HepG2 (cell line): ENCODE measurements around the gene HS3ST5. TPM values are rescaled to one million over a fixed set of nuclear protein-coding genes. Genes with fewer than 3 reads are reported as not detected.

Experiments used
- GATAD2A ChIP-seq: IDR thresholded peaks from 2 replicates; pipeline ENCODE4 v1.6.1; 2016
- GTF3A ChIP-seq: sonication (generic); formaldehyde crosslinking; conservative IDR thresholded peaks from 2 replicates; pipeline ENCODE4 v1.4.0; 2020; ENCODE audit warnings: mild to moderate bottlenecking, missing genetic modification reagents
- MXD4 ChIP-seq: IDR thresholded peaks from 2 replicates; pipeline ENCODE4 v1.6.1; 2016; ENCODE audit warnings: mild to moderate bottlenecking, missing biosample characterization, missing genetic modification reagents
- NR2F2 ChIP-seq: IDR thresholded peaks from 2 replicates; pipeline ENCODE4 v1.6.1; 2012; ENCODE audit warnings: low read depth, inconsistent platforms, borderline replicate concordance
- PITX1 ChIP-seq: sonication (generic); formaldehyde crosslinking; IDR thresholded peaks from 2 replicates; pipeline ENCODE4 v1.5.1; 2020; ENCODE audit warnings: mild to moderate bottlenecking, missing genetic modification reagents
- POGZ ChIP-seq: sonication (generic); formaldehyde crosslinking; IDR thresholded peaks from 2 replicates; pipeline ENCODE4 v1.4.0; 2020; ENCODE audit warnings: mild to moderate bottlenecking, missing genetic modification reagents
- POLR2G ChIP-seq: fragments of 200-400 bp; formaldehyde crosslinking; IDR thresholded peaks from 2 replicates; pipeline ENCODE4 v1.6.1; 2018; ENCODE audit warnings: mild to moderate bottlenecking, low read depth, low read length, moderate library complexity
- RARA ChIP-seq: IDR thresholded peaks from 2 replicates; pipeline ENCODE4 v1.6.1; 2016; ENCODE audit warnings: missing genetic modification reagents, missing compliant biosample characterization
- RBFOX2 ChIP-seq: fragments of 200-400 bp; formaldehyde crosslinking; IDR thresholded peaks from 2 replicates; pipeline ENCODE4 v1.6.1; 2017; ENCODE audit warnings: low read depth, mild to moderate bottlenecking, low read length
- RFX5 ChIP-seq: IDR thresholded peaks from 2 replicates; pipeline ENCODE4 v1.6.1; 2011; ENCODE audit warnings: low read depth, low read length, improper control_type of control experiment
- SALL1 ChIP-seq: sonication (generic); formaldehyde crosslinking; IDR thresholded peaks from 2 replicates; pipeline ENCODE4 v1.8.0; 2022; ENCODE audit warnings: mild to moderate bottlenecking, missing genetic modification reagents
- SP140L ChIP-seq: sonication (generic); formaldehyde crosslinking; IDR thresholded peaks from 2 replicates; pipeline ENCODE4 v1.4.0; 2020; ENCODE audit warnings: missing genetic modification reagents, borderline replicate concordance
- TCF7 ChIP-seq: sonication (generic); IDR thresholded peaks from 2 replicates; pipeline ENCODE4 v1.6.1; 2016; ENCODE audit warnings: antibody characterized with exemption, low read depth
- ZBTB7B ChIP-seq: sonication (generic); formaldehyde crosslinking; IDR thresholded peaks from 2 replicates; pipeline ENCODE4 v1.4.0; 2020; ENCODE audit warnings: missing genetic modification reagents
- ZC3H13 ChIP-seq: sonication (generic); formaldehyde crosslinking; IDR thresholded peaks from 2 replicates; pipeline ENCODE4 v1.8.1; 2023; ENCODE audit warnings: mild to moderate bottlenecking, missing genetic modification reagents, moderate library complexity
- ZIK1 ChIP-seq: sonication (generic); formaldehyde crosslinking; IDR thresholded peaks from 2 replicates; pipeline ENCODE4 v1.5.0; 2020; ENCODE audit warnings: mild to moderate bottlenecking, low read depth, missing genetic modification reagents, borderline replicate concordance
- ZNF34 ChIP-seq: sonication (generic); formaldehyde crosslinking; IDR thresholded peaks from 2 replicates; pipeline ENCODE4 v1.4.0; 2020; ENCODE audit warnings: mild to moderate bottlenecking, missing genetic modification reagents, borderline replicate concordance
- ZNF430 ChIP-seq: sonication (generic); formaldehyde crosslinking; IDR thresholded peaks from 2 replicates; pipeline ENCODE4 v1.9.0; 2021; ENCODE audit warnings: mild to moderate bottlenecking, missing genetic modification reagents
- ZNF547 ChIP-seq: sonication (generic); formaldehyde crosslinking; IDR thresholded peaks from 2 replicates; pipeline ENCODE4 v1.5.1; 2020; ENCODE audit warnings: mild to moderate bottlenecking, missing genetic modification reagents
- ZNF615 ChIP-seq: sonication (generic); formaldehyde crosslinking; IDR thresholded peaks from 2 replicates; pipeline ENCODE4 v1.5.0; 2020; ENCODE audit warnings: mild to moderate bottlenecking, missing genetic modification reagents, borderline replicate concordance
- ZSCAN25 ChIP-seq: sonication (generic); formaldehyde crosslinking; IDR thresholded peaks from 2 replicates; pipeline ENCODE4 v1.8.0; 2022; ENCODE audit warnings: mild to moderate bottlenecking, missing genetic modification reagents
- polyA plus RNA-seq, 8 experiments: library from polyadenylated mRNA; depleted of rRNA in 3 of 8; stranded (reverse) in 7 of 8; unstranded in 1 of 8; fragments of >200 nt; fragmentation: Illumina TruSeq in 4 of 8; extraction: Trizol in 4 of 8; gene quantifications; 2 replicates each; pipeline versions ENCODE4 v1.2.1 to v1.2.3, GENCODE V29; 2011 to 2016; ENCODE audit warnings: low read depth in 4 of 8, missing spikeins in 1 of 8, mixed read lengths in 1 of 8; ENCODE audit not compliant: insufficient read depth in 1 of 8
- total RNA-seq, 5 experiments: library from RNA; depleted of rRNA; stranded (reverse); fragments of >200 nt; fragmentation: Illumina TruSeq; extraction: Trizol; gene quantifications; 2 replicates each; pipeline ENCODE4 v1.2.3, GENCODE V29; 2016; ENCODE audit warnings: low read depth in 1 of 5
- TF ChIP-seq, protein P1 (sequence below): sonication (generic); formaldehyde crosslinking; IDR thresholded peaks from 2 replicates; pipeline ENCODE4 v1.9.0; 2021; ENCODE audit warnings: mild to moderate bottlenecking, missing genetic modification reagents
- TF ChIP-seq, protein P2 (sequence below): IDR thresholded peaks from 2 replicates; pipeline ENCODE4 v1.6.1; 2016; ENCODE audit warnings: low read depth
- TF ChIP-seq, protein P3 (sequence below): sonication (generic); formaldehyde crosslinking; IDR thresholded peaks from 2 replicates; pipeline ENCODE4 v1.8.1; 2023; ENCODE audit warnings: missing genetic modification reagents, inconsistent platforms, borderline replicate concordance

Gene HS3ST5
- total and polyA plus RNA-seq, 2 of the 13 experiments (the other 11 are each of a cell fraction or from before 2014, with no cell fraction given), result 1.1 to 1.6 TPM

DNA sequence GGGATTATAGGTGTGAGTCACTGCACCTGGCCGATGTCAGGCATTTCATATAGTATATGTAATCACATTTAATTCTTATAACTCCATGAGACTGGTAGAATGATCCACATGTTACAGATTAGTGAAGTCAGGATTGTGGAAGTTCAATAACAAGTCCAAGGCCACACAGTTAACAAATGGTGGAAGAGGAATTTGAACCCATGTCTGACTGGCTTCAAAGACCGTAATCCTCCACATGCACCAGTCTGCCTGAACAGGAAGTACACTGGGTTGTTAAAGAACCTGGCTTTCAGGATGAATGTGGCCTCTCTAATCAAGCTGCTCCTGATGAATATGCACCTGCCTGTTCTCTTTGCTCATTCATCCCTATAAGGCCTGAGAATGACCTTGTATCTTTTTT lies 249.9 kb downstream of the HS3ST5 start (continued):
- TF ChIP-seq, protein P1, sequence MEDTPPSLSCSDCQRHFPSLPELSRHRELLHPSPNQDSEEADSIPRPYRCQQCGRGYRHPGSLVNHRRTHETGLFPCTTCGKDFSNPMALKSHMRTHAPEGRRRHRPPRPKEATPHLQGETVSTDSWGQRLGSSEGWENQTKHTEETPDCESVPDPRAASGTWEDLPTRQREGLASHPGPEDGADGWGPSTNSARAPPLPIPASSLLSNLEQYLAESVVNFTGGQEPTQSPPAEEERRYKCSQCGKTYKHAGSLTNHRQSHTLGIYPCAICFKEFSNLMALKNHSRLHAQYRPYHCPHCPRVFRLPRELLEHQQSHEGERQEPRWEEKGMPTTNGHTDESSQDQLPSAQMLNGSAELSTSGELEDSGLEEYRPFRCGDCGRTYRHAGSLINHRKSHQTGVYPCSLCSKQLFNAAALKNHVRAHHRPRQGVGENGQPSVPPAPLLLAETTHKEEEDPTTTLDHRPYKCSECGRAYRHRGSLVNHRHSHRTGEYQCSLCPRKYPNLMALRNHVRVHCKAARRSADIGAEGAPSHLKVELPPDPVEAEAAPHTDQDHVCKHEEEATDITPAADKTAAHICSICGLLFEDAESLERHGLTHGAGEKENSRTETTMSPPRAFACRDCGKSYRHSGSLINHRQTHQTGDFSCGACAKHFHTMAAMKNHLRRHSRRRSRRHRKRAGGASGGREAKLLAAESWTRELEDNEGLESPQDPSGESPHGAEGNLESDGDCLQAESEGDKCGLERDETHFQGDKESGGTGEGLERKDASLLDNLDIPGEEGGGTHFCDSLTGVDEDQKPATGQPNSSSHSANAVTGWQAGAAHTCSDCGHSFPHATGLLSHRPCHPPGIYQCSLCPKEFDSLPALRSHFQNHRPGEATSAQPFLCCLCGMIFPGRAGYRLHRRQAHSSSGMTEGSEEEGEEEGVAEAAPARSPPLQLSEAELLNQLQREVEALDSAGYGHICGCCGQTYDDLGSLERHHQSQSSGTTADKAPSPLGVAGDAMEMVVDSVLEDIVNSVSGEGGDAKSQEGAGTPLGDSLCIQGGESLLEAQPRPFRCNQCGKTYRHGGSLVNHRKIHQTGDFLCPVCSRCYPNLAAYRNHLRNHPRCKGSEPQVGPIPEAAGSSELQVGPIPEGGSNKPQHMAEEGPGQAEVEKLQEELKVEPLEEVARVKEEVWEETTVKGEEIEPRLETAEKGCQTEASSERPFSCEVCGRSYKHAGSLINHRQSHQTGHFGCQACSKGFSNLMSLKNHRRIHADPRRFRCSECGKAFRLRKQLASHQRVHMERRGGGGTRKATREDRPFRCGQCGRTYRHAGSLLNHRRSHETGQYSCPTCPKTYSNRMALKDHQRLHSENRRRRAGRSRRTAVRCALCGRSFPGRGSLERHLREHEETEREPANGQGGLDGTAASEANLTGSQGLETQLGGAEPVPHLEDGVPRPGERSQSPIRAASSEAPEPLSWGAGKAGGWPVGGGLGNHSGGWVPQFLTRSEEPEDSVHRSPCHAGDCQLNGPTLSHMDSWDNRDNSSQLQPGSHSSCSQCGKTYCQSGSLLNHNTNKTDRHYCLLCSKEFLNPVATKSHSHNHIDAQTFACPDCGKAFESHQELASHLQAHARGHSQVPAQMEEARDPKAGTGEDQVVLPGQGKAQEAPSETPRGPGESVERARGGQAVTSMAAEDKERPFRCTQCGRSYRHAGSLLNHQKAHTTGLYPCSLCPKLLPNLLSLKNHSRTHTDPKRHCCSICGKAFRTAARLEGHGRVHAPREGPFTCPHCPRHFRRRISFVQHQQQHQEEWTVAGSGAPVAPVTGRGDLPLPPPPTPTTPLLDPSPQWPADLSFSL (CRISPR knock-in tag), result peak; percentile 72; the same call in 1 of the 2 replicates
- TF ChIP-seq, protein P2, sequence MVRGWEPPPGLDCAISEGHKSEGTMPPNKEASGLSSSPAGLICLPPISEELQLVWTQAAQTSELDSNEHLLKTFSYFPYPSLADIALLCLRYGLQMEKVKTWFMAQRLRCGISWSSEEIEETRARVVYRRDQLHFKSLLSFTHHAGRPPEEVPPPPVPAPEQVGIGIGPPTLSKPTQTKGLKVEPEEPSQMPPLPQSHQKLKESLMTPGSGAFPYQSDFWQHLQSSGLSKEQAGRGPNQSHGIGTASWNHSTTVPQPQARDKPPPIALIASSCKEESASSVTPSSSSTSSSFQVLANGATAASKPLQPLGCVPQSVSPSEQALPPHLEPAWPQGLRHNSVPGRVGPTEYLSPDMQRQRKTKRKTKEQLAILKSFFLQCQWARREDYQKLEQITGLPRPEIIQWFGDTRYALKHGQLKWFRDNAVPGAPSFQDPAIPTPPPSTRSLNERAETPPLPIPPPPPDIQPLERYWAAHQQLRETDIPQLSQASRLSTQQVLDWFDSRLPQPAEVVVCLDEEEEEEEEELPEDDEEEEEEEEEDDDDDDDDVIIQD (CRISPR knock-in tag), result peak; percentile 79; the same call in 1 of the 2 replicates
- TF ChIP-seq NR2F2 (no peak), SP140L (no peak), POGZ (CRISPR knock-in tag) (peak; percentile 51; the same call in 1 of the 2 replicates), ZNF34 (CRISPR knock-in tag) (no peak), ZNF547 (CRISPR knock-in tag) (no peak), SALL1 (CRISPR knock-in tag) (0 out of 2 replicates have a peak, but pooled peaks have one; percentile 27), ZNF615 (no peak), POLR2G (no peak), TCF7 (0 out of 2 replicates have a peak, but pooled peaks have one; percentile 8), RARA (CRISPR knock-in tag) (peak; percentile 54), PITX1 (peak; percentile 18; the same call in 1 of the 2 replicates), ZC3H13 (CRISPR knock-in tag) (no peak), ZNF430 (CRISPR knock-in tag) (no peak), RBFOX2 (no peak), GATAD2A (no peak), MXD4 (no peak), ZIK1 (CRISPR knock-in tag) (no peak), ZSCAN25 (CRISPR knock-in tag) (no peak), GTF3A (CRISPR knock-in tag) (no peak), ZBTB7B (CRISPR knock-in tag) (no peak), RFX5 (no peak)
- TF ChIP-seq, protein P3, sequence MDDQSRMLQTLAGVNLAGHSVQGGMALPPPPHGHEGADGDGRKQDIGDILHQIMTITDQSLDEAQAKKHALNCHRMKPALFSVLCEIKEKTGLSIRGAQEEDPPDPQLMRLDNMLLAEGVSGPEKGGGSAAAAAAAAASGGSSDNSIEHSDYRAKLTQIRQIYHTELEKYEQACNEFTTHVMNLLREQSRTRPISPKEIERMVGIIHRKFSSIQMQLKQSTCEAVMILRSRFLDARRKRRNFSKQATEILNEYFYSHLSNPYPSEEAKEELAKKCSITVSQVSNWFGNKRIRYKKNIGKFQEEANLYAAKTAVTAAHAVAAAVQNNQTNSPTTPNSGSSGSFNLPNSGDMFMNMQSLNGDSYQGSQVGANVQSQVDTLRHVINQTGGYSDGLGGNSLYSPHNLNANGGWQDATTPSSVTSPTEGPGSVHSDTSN (CRISPR knock-in tag), result no peak
